PFSK-1 (cell line): ENCODE results near the gene FBXO8.

Source experiments
- POLR2AphosphoS5 ChIP-seq: IDR thresholded peaks from 2 replicates; pipeline ENCODE4 v1.6.1; 2012; ENCODE audit warnings: low read depth, mild to moderate bottlenecking, control low read depth, low read length, moderate library complexity
- SIN3A ChIP-seq: IDR thresholded peaks from 2 replicates; pipeline ENCODE4 v1.6.1; 2012; ENCODE audit warnings: mild to moderate bottlenecking, low read length, moderate library complexity, borderline replicate concordance; ENCODE audit not compliant: insufficient read depth

GRCh38 chr4:174304664-174305063, 21.2 kb upstream of the FBXO8 start:
- TF ChIP-seq POLR2AphosphoS5 (no peak), SIN3A (no peak)
